Activated CD8-positive, alpha-beta memory T cell treated with anti-CD3 and anti-CD28 coated beads, Interleukin-2, amount 50 U/mL, for 4 hours (primary cell): ENCODE results near the gene ZNF584.
"Not testable (repeated sequence)": the region's sequence is repeated elsewhere in the genome, so short reads cannot be mapped to it uniquely, and the experiment has no call there.

Experiments used
- DNase-seq: peaks from one replicate; pipeline ENCODE4 v3.0.0-alpha.2; 2020

Gene ZNF584

DNA sequence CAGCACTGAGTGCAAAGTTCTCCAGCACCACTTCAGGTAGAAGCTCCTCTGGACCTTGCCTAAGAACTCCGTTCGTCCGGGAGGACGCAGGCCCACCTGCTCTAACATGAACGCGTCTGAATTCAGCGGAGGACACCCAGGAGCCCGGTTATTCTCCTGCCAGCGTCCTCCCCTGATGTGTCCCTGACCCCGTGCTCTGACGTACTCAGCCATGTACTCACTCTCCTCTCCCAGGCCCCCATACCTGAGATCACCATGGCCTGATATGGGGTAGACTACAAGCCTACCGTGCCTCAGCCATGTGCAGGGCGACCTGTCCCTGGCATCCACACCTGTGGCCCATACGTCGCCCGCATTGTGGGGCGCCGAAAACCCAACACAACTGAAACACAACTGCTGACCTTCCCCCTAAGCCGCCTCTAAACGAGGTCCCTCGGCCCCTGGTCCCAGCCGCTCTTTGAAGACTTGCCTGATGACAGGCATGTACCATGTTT is 744 bp upstream of the ZNF584 start:
- no peak for DNase-seq

DNA sequence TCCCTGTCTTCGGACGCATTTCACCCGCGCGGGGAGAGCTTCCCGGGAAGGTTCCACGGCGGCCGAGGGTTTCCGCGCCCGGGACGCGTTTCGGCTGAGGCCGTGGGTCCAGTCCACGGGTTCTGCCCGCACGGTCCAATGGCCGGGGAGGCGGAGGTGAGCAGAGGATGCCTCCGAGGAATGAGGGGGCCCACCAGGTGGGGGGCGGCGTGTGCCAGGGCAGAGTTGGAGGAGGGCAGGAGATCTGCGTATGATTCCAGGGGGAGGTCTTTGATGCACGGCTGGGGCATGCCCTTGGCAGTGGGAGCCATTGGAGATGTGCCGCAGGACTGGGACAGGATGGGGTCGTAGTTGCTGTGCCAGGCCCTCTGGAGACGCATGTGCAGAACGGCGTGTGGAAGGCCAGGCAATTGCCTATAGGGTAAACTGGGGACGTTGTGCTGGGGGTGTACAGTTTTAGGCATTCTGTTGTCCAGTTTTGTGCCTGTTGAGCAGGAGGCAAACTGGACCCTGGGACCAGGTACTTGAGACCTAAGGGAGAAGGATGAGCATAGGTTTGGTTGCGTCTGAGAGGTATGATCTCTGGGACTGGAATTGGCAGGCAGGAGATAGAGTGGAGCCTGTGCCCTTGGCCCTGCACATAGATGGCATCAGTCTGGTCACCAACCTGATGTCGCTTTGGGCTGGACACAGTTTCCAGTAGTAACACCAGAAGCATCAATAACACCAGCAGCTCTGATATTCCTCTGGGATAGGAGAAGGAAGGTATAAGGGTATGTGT is 751 bp downstream of the ZNF584 start:
- no peak for DNase-seq

- DNase-seq: no peak
Observed at GRCh38 chr19:58416604-58417003, 8.2 kb downstream of the ZNF584 start.

DNA sequence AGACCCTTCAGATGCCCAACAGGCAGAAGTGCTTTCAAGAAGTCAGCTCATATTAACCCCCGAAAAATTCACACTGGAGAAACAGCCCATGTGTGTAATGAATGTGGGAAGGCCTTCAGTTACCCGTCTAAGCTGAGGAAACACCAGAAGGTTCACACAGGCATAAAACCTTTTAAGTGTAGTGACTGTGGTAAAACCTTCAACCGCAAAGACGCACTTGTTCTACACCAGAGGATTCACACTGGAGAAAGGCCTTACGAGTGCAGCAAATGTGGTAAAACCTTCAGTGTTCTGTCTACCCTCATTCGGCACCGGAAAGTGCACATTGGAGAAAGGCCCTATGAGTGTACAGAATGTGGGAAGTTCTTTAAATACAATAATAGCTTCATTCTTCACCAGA is 8.6 kb downstream of the ZNF584 start:
- DNase-seq: no peak

DNA sequence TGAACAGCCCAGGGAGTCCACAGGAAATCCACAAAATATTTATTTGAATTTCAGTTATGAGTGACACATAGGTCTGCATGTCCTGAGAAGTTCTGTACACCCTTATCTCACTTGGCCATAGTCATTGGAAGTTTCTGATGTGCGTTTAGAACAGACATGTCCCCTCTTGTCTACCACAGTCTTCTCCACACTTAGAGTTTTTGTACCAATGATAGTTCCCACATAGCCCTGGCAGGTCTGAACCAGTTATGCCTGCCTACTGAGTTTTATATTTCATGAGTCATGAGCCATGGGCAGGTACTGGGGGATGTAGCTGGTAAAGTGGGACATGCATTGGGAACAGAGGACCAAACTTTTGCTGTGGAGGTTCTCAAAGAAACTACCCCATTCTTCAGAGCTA is 20.2 kb downstream of the ZNF584 start:
- DNase-seq: no peak

GRCh38 chr19:58429745-58430144 is 21.3 kb downstream of the ZNF584 start:
- DNase-seq: no peak

DNA sequence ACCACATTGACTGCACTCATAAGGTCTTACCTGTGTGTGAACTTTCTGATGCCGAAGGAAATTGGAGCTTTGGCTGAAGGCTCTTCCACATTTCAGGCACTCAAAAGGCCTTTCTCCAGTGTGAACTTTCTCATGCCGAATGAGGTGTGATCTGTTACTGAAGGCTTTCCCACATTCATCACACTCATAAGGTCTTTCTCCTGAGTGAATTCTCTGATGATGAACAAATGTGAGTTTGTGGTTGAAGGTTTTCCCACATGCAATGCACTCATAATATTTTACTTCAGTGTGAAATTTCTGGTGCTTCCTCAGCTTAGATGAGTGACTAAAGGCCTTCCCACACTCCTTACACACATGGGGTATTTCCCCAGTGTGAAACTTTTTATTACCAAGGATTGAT is 25.8 kb downstream of the ZNF584 start:
- no peak for DNase-seq

- peak; percentile 93 for DNase-seq
Observed at GRCh38 chr19:58439576-58440554, 31.4 kb downstream of the ZNF584 start, which contains the start of gene ZNF132. Gene ZNF132 (minus strand): TSS chr19:58440153. CDS start chr19:58439821, 332 bp downstream.

- no peak for DNase-seq
Observed at GRCh38 chr19:58440556-58440955, 32.1 kb downstream of the ZNF584 start.

DNA sequence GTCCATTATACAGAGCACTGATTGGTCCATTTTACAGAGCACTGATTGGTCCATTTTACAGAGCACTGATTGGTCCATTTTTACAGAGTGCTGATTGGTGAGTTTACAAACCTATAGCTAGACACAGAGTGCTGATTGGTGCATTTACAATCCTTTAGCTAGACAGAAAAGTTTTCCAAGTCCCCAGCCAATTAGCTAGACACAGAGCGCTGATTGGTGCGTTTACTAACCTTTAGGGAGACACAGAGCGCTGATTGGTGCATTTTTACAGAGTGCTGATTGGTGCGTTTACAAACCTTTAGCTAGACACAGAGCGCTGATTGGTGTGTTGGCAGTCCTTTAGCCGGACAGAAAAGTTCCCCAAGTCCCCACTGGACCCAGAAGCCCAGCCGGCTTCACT is 34.5 kb downstream of the ZNF584 start:
- DNase-seq: not testable (repeated sequence)

- DNase-seq: not testable (repeated sequence)
Observed at GRCh38 chr19:58448860-58449259, 40.4 kb downstream of the ZNF584 start.

DNA sequence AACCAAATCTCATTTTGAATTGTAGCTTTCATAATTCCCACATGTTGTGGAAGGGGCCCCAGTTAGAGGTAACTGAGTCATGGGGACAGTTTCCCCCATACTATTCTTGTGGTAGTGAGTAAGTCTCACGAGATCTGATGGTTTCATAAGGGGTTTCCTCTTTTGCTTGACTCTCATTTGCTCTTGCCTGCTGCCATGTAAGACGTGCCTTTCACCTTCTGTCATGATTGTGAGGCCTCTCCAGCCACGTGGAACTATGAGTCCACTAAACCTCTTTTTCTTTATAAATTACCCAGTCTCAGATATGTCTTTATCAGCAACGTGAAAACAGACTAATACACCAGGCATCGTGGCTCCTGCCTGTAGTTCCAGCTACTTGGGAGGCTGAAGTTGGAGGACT is 41.5 kb downstream of the ZNF584 start:
- not testable (repeated sequence) for DNase-seq

- no peak for DNase-seq
Observed at GRCh38 chr19:58450856-58451357, 42.5 kb downstream of the ZNF584 start.

GRCh38 chr19:58451358-58452101 is 43.1 kb downstream of the ZNF584 start, which contains the start of gene ZNF324B:
Gene ZNF324B (plus strand): TSS chr19:58451622. CDS start chr19:58453702, 2,080 bp downstream.
- DNase-seq: peak; percentile 97

GRCh38 chr19:58453743-58454142 is 45.3 kb downstream of the ZNF584 start:
- DNase-seq: no peak

DNA sequence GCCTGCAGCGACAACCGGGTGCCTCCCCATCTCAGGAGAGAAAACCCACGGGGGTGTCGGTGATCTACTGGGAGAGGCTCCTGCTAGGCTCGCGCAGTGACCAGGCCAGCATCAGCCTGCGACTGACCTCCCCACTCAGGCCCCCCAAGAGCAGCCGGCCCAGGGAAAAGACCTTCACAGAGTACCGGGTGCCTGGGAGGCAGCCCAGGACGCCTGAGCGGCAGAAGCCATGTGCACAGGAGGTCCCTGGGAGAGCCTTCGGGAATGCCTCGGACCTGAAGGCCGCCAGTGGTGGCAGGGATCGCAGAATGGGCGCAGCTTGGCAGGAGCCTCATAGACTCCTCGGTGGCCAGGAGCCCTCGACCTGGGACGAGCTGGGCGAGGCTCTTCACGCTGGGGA is 46.9 kb downstream of the ZNF584 start:
- DNase-seq: no peak

DNA sequence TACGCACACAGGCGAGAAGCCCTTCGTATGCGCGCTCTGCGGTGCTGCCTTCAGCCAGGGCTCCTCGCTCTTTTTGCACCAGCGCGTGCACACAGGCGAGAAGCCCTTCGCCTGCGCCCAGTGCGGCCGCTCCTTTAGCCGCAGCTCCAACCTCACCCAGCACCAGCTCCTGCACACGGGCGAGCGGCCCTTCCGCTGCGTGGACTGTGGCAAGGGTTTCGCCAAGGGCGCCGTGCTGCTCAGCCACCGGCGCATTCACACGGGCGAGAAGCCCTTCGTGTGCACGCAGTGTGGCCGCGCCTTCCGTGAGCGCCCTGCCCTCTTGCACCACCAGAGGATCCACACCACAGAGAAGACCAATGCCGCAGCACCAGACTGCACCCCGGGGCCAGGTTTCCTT is 47.7 kb downstream of the ZNF584 start:
- DNase-seq: no peak

- DNase-seq: no peak
Observed at GRCh38 chr19:58460039-58460438, 51.6 kb downstream of the ZNF584 start.

- DNase-seq: no peak
Observed at GRCh38 chr19:58466089-58466759, 57.8 kb downstream of the ZNF584 start.

GRCh38 chr19:58466760-58467589 is 58.5 kb downstream of the ZNF584 start, which contains the start of gene ZNF324:
Gene ZNF324 (plus strand): TSS chr19:58467080. CDS start chr19:58469186, 2,106 bp downstream.
- peak; percentile 98 for DNase-seq
